ENCODE measurements around the gene OR2T5.
"Not testable (repeated sequence)": the region's sequence is repeated elsewhere in the genome, so short reads cannot be mapped to it uniquely, and the experiment has no call there.

GRCh38 chr1:248444603-248445002, 43.8 kb upstream of the OR2T5 start:
- not testable (repeated sequence) for TF ChIP-seq CTCF (conservative IDR thresholded peaks at IDR 0.05; ENCODE audit: low read depth, low read length); POLR2A (IDR thresholded peaks at IDR 0.05; ENCODE audit: low read depth, low read length); BHLHE40 (IDR thresholded peaks at IDR 0.05; ENCODE audit: low read depth, low read length); SMC3 (IDR thresholded peaks at IDR 0.05; ENCODE audit: low read depth, low read length)
